C4-2B (cell line): ENCODE measurements around the gene LSMEM2.

Experiments used
- CTCF ChIP-seq: fragments of 450-650 bp; conservative IDR thresholded peaks from 2 replicates; pipeline ENCODE4 v1.5.1; 2017; ENCODE audit warnings: mild to moderate bottlenecking
- ZFX ChIP-seq: fragments of 450-650 bp; IDR thresholded peaks from 2 replicates; pipeline ENCODE4 v1.6.1; 2017

DNA sequence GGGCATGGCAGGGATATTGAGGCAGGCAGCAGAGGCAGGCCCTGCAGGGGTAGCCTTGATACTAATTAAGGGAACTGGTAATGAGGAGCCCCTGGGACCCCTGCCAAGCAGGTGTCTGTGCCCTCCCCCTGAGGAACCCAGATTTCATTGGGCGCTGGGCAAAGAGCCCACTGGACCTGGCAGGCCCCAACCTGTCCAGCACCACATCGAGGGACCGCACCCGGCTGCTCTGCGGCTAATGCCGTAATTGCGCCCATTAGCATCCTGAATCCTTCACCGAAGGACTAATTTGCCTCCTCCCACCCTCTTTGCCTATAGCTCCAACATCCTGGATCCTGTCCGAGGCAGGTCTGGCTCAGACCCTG is 23.7 kb upstream of the LSMEM2 start:
- TF ChIP-seq CTCF, result no peak
- TF ChIP-seq ZFX, result no peak
